ENCODE data around the gene ELK3.

GRCh38 chr12:96212456-96213375 lies 18.5 kb downstream of the ELK3 start:
- no peak for TF ChIP-seq CTCF (IDR thresholded peaks at IDR 0.05; ENCODE audit: borderline replicate concordance, extremely low read depth, low read length, poor library complexity, severe bottlenecking)
- TF ChIP-seq EZH2 (IDR thresholded peaks at IDR 0.05; ENCODE audit: borderline replicate concordance, low read depth, low read length, severe bottlenecking) = no peak
